Heart right ventricle (tissue), 16 donors: ENCODE data around the gene SHB. TPM values are rescaled to one million over a fixed set of nuclear protein-coding genes. Genes with fewer than 3 reads are reported as not detected.

Experiments
- ATAC-seq, 8 donors: fragments of 200-7000 bp; cut with Tn5 transposase; one replicate each; pipeline ENCODE4 v1.9.1; 2020; ENCODE audit warnings: mild to moderate bottlenecking in 8 of 8, moderate library complexity in 8 of 8, moderate number of reproducible peaks in 1 of 8
- DNase-seq, 2 donors: peaks; one replicate each; pipeline ENCODE4 v3.0.0-alpha.2; 2020
- H3K27ac ChIP-seq, 10 donors: fragments of 200-600 bp; sonication (generic) in 2 of 10; one replicate each; pipeline versions ENCODE4 v1.5.0 to v1.8.0; 2020 to 2022; ENCODE audit warnings: mild to moderate bottlenecking in 3 of 10
- H3K27me3 ChIP-seq, 7 donors: fragments of 200-600 bp; one replicate each; pipeline ENCODE4 v1.8.0; 2021 to 2022; ENCODE audit warnings: mild to moderate bottlenecking in 2 of 7
- H3K36me3 ChIP-seq, 9 donors: fragments of 200-600 bp; sonication (generic) in 1 of 9; one replicate each; pipeline versions ENCODE4 v1.5.0 to v1.8.0; 2020 to 2022; ENCODE audit warnings: mild to moderate bottlenecking in 2 of 9
- H3K4me1 ChIP-seq, 9 donors: fragments of 200-600 bp; sonication (generic) in 1 of 9; one replicate each; pipeline versions ENCODE4 v1.5.0 to v1.8.0; 2020 to 2022; ENCODE audit warnings: mild to moderate bottlenecking in 4 of 9
- H3K4me3 ChIP-seq, 10 donors: fragments of 200-600 bp; sonication (generic) in 2 of 10; one replicate each; pipeline versions ENCODE4 v1.5.0 to v1.8.0; 2020 to 2022; ENCODE audit warnings: mild to moderate bottlenecking in 7 of 10, moderate library complexity in 2 of 10
- H3K9me3 ChIP-seq, 11 donors: fragments of 200-600 bp in 10 of 11; sonication (generic) in 2 of 11; one replicate each; pipeline versions ENCODE4 v1.5.0 to v1.8.0; 2013 to 2022; ENCODE audit warnings: mild to moderate bottlenecking in 2 of 11, control low read depth in 1 of 11, moderate library complexity in 1 of 11
- WGBS, 2 donors: extraction: QIAGEN DNeasy Blood & Tissue Kit; methylation state at CpG; one replicate each; pipeline ENCODE4 v1.1.7; 2013; ENCODE audit warnings: inconsistent platforms in 1 of 2; 5-methylcytosine and 5-hydroxymethylcytosine counted together
- intact Hi-C, 10 donors: fragments of 100-400 bp; cut with DNase I; formaldehyde crosslinking; loops; one replicate each; pipeline versions ENCODE4 v1.11.1 to v1.14.2; 2022
- polyA plus RNA-seq, 2 donors: library from polyadenylated mRNA; stranded (reverse); fragments of 200-250 nt; gene quantifications; one replicate each; pipeline ENCODE4 v1.2.3, GENCODE V29; 2013
- total RNA-seq, 10 donors: library from RNA; stranded (reverse); fragmentation: NEBNext Ultra II Directional in 3 of 10; extraction: Animal tissue kit (Norgen Biotek cat#: 25700) in 3 of 10; gene quantifications; one replicate each; pipeline versions ENCODE4 v1.2.1 to v1.2.4, GENCODE V29; 2021 to 2023
- TF ChIP-seq, protein P1 (sequence below), 9 donors: fragments of 200-600 bp; sonication (generic) in 2 of 9; IDR thresholded peaks; one replicate each; pipeline versions ENCODE4 v1.5.0 to v1.8.0; 2021 to 2022; ENCODE audit warnings: antibody characterized with exemption in 9 of 9, mild to moderate bottlenecking in 5 of 9, moderate library complexity in 1 of 9
- donor health status: Arrhythmogenic right ventricular cardiomyopathy.
- donor health status: ischemic (EF 13 %, LVEDD 7.1; RV severe dilation, severe dysfunction).
- donor health status: healthy with polysubstance abuse.
- donor health status: DM: no; HTN: yes; CAD: no.
- donor health status: DM: no; HTN: no; CAD: no.
- donor health status: ischemic (EF 25% LVEDD 6.9; RV normal size, moderate dysfunction).
- donor health status: ischemic (EF 25% LVEDD 5.7; RV mildly dilated, moderate dysfunction).
- donor health status: healthy.
- donor health status: DM: yes; HTN: yes; CAD: no.
- donor health status: Ischemic cardiomyopathy.
- donor health status: ischemic (EF 35%, LVEDD 5.7; RV mildly dilated, moderate dysfunction).
- donor health status: nonischemic (EF 11% LVEDD 7.7; RV severe dilation, severe dysfunction).
- donor health status: DM: yes; HTN: yes; CAD: no.
- donor health status: PGD.
- donor health status: ischemic (EF 29% LVEDD 5.4; RV normal size, mild dysfunction).
- donor health status: nonischemic (EF 23%, LVEDD 6.1; RV moderate dilation, normal function).

SHB gene
- total and polyA plus RNA-seq, 12 donors: 5.7 to 26.6 (median 18.0) TPM

GRCh38 chr9:37965116-37965515 is 103.9 kb downstream of the SHB start:
- intact Hi-C loops: loop anchor here in 1 of 10 donors (10.0 kb wide), 1 partner anchor 60 kb away; no protein-coding TSS in a partner anchor
- H3K4me1 ChIP-seq: peaks cover 7 to 62% (median 44%) of the 10 kb centered on the region in 9 donors
- peak overlapping the region in 2 of 10 donors; percentile 34 to 59 for H3K27ac ChIP-seq
- H3K9me3 ChIP-seq: no peaks in the 10 kb centered on the region
- 85 to 88% methylated on average over 2 of the region's 2 CpGs for WGBS, 2 donors
- no peak for ATAC-seq
- H3K36me3 ChIP-seq: peaks cover 0 to 11% (median 0%) of the 10 kb centered on the region in 9 donors
- no peaks in the 10 kb centered on the region for H3K27me3 ChIP-seq
- TF ChIP-seq, protein P1, sequence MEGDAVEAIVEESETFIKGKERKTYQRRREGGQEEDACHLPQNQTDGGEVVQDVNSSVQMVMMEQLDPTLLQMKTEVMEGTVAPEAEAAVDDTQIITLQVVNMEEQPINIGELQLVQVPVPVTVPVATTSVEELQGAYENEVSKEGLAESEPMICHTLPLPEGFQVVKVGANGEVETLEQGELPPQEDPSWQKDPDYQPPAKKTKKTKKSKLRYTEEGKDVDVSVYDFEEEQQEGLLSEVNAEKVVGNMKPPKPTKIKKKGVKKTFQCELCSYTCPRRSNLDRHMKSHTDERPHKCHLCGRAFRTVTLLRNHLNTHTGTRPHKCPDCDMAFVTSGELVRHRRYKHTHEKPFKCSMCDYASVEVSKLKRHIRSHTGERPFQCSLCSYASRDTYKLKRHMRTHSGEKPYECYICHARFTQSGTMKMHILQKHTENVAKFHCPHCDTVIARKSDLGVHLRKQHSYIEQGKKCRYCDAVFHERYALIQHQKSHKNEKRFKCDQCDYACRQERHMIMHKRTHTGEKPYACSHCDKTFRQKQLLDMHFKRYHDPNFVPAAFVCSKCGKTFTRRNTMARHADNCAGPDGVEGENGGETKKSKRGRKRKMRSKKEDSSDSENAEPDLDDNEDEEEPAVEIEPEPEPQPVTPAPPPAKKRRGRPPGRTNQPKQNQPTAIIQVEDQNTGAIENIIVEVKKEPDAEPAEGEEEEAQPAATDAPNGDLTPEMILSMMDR (IDR thresholded peaks at IDR 0.05): no peak
- H3K4me3 ChIP-seq: no peak overlapping the region
- DNase-seq: no peak

DNA sequence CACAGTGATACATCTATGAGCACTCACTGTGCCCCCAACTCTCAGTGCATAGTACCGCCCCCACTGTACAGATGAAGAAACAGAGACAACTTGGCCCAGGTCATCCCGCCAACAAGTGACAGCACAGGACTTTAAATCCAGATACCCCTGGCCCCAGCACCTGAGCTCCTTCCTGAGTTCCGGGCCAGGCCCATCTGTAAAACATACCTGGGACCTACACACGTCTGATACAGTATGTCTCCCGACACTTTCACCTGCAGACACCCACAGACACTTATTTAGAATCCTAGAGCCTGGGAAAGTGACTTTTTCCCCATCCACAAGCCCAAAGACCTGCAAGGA is 104.3 kb downstream of the SHB start:
- DNase-seq (no peak), ATAC-seq (peak in 1 of 8 donors; percentile 2)
- Histone ChIP-seq H3K36me3 (peaks cover 0 to 11% (median 0%) of the 10 kb centered on the region in 9 donors), H3K27ac (peak overlapping the region in 2 of 10 donors; percentile 34 to 59), H3K4me1 (peaks cover 7 to 58% (median 40%) of the 10 kb centered on the region in 9 donors), H3K9me3 (no peaks in the 10 kb centered on the region), H3K27me3 (no peaks in the 10 kb centered on the region), H3K4me3 (no peak overlapping the region)
- TF ChIP-seq, protein P1 (IDR thresholded peaks at IDR 0.05): no peak
- intact Hi-C loops: loop anchor here in 1 of 10 donors (10.0 kb wide), 1 partner anchor 60 kb away; no protein-coding TSS in a partner anchor
- WGBS, 2 donors: 94 to 98% methylated on average over 5 of the region's 5 CpGs

DNA sequence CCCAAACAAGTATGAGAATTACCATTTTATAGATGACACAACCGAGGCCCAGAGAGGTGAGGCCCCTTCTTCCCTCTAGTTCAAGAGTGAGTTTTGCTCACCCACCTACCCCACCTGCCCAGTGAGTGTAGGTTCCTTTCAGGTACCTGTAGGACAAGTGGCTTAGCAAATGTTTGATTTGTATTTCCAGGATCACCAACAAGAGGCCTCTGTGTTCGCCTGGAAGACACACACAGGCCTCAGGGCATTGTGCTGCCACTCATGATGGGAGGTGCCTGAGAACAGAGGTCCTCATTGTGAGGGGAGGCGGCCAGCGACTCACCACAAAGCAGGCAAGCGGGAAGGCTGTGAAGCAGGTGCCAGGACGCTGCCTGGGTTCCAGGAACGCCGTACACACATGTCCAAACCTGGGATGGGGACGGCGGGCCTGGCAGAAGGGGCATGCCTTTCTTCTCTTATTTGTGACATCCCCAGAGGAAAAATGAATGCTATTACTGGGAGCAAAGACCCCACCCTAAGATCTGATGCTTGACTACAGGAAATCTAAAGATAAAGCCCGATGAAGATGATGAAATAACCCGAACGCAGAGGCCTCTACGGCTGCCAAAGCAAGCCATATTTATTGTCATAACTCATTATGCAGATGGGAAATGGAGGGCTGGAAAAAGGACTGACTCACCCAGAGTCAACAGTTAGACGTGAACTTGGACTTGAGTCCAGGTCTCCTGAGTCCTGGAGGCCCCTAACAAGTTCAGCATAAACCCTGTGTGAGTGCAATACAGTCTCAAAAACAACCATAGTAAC is 104.9 kb downstream of the SHB start:
- Histone ChIP-seq H3K4me3 (no peak overlapping the region), H3K27me3 (no peaks in the 10 kb centered on the region), H3K4me1 (peaks cover 2 to 52% (median 34%) of the 10 kb centered on the region in 9 donors), H3K27ac (peak overlapping the region in 2 of 10 donors; percentile 31 to 64), H3K9me3 (no peaks in the 10 kb centered on the region), H3K36me3 (peaks cover 0 to 11% (median 0%) of the 10 kb centered on the region in 9 donors)
- TF ChIP-seq, protein P1 (IDR thresholded peaks at IDR 0.05): no peak
- peak in 6 of 8 donors; percentile 11 to 67 (median 35) for ATAC-seq
- DNase-seq: no peak
- intact Hi-C loops: loop anchor here in 1 of 10 donors (10.0 kb wide), 1 partner anchor 61 kb away; no protein-coding TSS in a partner anchor
- 67 to 72% methylated on average over 15 of the region's 15 CpGs for WGBS, 2 donors

GRCh38 chr9:37961351-37961750 is 107.7 kb downstream of the SHB start:
- peaks cover 0 to 11% (median 0%) of the 10 kb centered on the region in 9 donors for H3K36me3 ChIP-seq
- intact Hi-C loops: loop anchor here in 1 of 10 donors (10.0 kb wide), 1 partner anchor 63 kb away; no protein-coding TSS in a partner anchor
- no peak overlapping the region for H3K4me3 ChIP-seq
- no peak for ATAC-seq
- TF ChIP-seq, protein P1 (IDR thresholded peaks at IDR 0.05): no peak
- H3K9me3 ChIP-seq: no peaks in the 10 kb centered on the region
- peaks cover 0 to 45% (median 25%) of the 10 kb centered on the region in 9 donors for H3K4me1 ChIP-seq
- H3K27ac ChIP-seq: no peak overlapping the region
- H3K27me3 ChIP-seq: no peaks in the 10 kb centered on the region
- WGBS, 2 donors: 77 to 82% methylated on average over 3 of the region's 3 CpGs
- no peak for DNase-seq
